Natural killer cell (primary cell): ENCODE results near the gene PDE4D. TPM values are rescaled to one million over a fixed set of nuclear protein-coding genes. Genes with fewer than 3 reads are reported as not detected.

Source experiments
- ATAC-seq, 3 donors: fragments of 150-1000 bp in 2 of 3; fragments of 200-7000 bp in 1 of 3; cut with Tn5 transposase; 1 replicate in 1 of 3; 2 replicates in 2 of 3; pipeline ENCODE4 v1.10.0; 2021; ENCODE audit warnings: mild to moderate bottlenecking in 2 of 3, moderate library complexity in 2 of 3
- DNase-seq, 2 donors: peaks; one replicate each; pipeline versions ENCODE4 v3.0.0 to v3.0.0-alpha.2; 2013 to 2021; ENCODE audit warnings: mixed read lengths in 1 of 2
- H3K27ac ChIP-seq: one replicate; pipeline ENCODE4 v1.5.1; 2013; ENCODE audit warnings: mild to moderate bottlenecking, low read length
- H3K27me3 ChIP-seq: one replicate; pipeline ENCODE4 v1.6.1; 2013; ENCODE audit warnings: low read length; ENCODE audit not compliant: control insufficient read depth, insufficient read depth
- H3K36me3 ChIP-seq: one replicate; pipeline ENCODE4 v1.6.1; 2013; ENCODE audit warnings: low read length; ENCODE audit not compliant: control insufficient read depth, insufficient read depth
- H3K4me1 ChIP-seq: one replicate; pipeline ENCODE4 v1.6.1; 2013; ENCODE audit warnings: low read length; ENCODE audit not compliant: control insufficient read depth, insufficient read depth
- H3K4me3 ChIP-seq: one replicate; pipeline ENCODE4 v1.5.1; 2013; ENCODE audit warnings: low read length
- H3K9me3 ChIP-seq: one replicate; pipeline ENCODE4 v1.6.1; 2013; ENCODE audit warnings: low read length; ENCODE audit not compliant: control insufficient read depth, insufficient read depth
- H3K27ac Mint-ChIP-seq, 2 donors: one replicate each; pipeline ENCODE4 v1.8.0; 2022; ENCODE audit warnings: mild to moderate bottlenecking in 2 of 2, mixed read lengths in 2 of 2, moderate library complexity in 1 of 2
- H3K27me3 Mint-ChIP-seq, 2 donors: one replicate each; pipeline ENCODE4 v1.8.0; 2022; ENCODE audit warnings: low read depth in 2 of 2, mixed read lengths in 2 of 2
- H3K36me3 Mint-ChIP-seq: one replicate; pipeline ENCODE4 v1.8.0; 2022; ENCODE audit warnings: mixed read lengths
- H3K4me1 Mint-ChIP-seq, 2 donors: one replicate each; pipeline ENCODE4 v1.8.0; 2022; ENCODE audit warnings: mixed read lengths in 2 of 2
- H3K4me3 Mint-ChIP-seq: one replicate; pipeline ENCODE4 v1.8.0; 2022; ENCODE audit warnings: mild to moderate bottlenecking, moderate library complexity, mixed read lengths
- H3K9me3 Mint-ChIP-seq, 2 donors: one replicate each; pipeline ENCODE4 v1.8.0; 2022; ENCODE audit warnings: mixed read lengths in 2 of 2
- WGBS: methylation state at CpG from one replicate; pipeline ENCODE4 v1.1.7; 2013; ENCODE audit warnings: missing lambda C conversion rate; ENCODE audit not compliant: insufficient coverage; 5-methylcytosine and 5-hydroxymethylcytosine counted together
- intact Hi-C: fragments of 100-400 bp; cut with micrococcal nuclease; formaldehyde crosslinking; loops from one replicate; pipeline ENCODE4 v1.14.2; 2022
- total RNA-seq, 4 donors: library from RNA; stranded (reverse); fragments of 120-200 nt in 1 of 4; gene quantifications; one replicate each; pipeline versions ENCODE4 v1.2.3 to v1.2.4, GENCODE V29; 2013 to 2022
- TF ChIP-seq, protein P1 (sequence below): fragments of 200-600 bp; IDR thresholded peaks from one replicate; pipeline ENCODE4 v1.8.0; 2022; ENCODE audit warnings: antibody characterized with exemption

PDE4D gene
- total RNA-seq, 3 donors from 2014 or later (not counting 1 experiment from before 2014, with no cell fraction given), result 109 to 170 (median 116) TPM

DNA sequence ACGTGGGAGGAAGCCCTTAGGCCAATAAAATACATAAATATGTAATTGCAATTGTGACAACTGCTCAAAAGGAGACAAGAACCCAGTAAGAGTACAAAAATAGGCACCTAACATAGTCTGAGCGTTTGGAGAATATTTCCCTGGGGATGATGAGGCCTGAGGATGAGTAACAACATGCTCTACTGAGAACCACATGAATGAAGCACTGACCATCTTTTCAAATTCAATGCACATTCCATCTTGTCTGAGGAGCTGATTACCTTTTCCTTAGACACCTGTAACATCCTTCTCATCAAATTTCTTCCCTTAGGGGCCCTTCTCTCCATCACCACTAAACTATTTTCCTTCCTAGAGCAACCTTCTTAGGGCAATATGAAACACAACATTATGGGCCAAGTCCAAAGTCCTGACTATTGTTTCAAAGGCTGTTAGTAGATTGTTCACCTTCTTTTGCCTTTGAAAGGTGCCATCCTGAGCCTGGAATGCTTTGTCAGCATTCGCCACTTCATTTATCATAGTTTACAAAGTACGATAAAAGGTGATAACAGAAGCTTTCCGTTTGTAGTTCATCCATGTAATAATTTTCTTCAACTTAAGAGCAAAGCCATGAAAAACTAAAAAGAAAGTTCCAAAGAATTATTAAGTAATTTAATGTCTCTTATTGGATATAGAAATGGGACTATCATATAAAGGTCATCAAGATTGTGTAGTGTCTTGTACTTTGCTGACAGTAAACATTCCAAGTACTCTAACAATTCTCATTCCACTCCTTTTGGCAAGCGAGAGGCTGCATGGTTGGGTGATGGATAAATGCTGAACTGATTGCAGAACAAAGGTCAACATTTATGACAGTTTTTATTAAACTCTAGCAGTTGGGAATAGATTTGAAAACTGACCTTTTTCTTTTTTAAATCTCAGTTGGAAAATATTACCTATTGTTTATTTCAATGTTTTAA is 471.3 kb downstream of the PDE4D start:
- H3K27me3 Mint-ChIP-seq, result peaks cover 20% of the 10 kb centered on the region in 2 donors
- WGBS, result 76% methylated on average over 4 of the region's 6 CpGs
- Histone ChIP-seq H3K4me3 (no peak overlapping the region), H3K9me3 (no peaks in the 10 kb centered on the region), H3K4me1 (no peaks in the 10 kb centered on the region), H3K27me3 (no peaks in the 10 kb centered on the region), H3K36me3 (no peaks in the 10 kb centered on the region), H3K27ac (no peak overlapping the region)
- TF ChIP-seq, protein P1, sequence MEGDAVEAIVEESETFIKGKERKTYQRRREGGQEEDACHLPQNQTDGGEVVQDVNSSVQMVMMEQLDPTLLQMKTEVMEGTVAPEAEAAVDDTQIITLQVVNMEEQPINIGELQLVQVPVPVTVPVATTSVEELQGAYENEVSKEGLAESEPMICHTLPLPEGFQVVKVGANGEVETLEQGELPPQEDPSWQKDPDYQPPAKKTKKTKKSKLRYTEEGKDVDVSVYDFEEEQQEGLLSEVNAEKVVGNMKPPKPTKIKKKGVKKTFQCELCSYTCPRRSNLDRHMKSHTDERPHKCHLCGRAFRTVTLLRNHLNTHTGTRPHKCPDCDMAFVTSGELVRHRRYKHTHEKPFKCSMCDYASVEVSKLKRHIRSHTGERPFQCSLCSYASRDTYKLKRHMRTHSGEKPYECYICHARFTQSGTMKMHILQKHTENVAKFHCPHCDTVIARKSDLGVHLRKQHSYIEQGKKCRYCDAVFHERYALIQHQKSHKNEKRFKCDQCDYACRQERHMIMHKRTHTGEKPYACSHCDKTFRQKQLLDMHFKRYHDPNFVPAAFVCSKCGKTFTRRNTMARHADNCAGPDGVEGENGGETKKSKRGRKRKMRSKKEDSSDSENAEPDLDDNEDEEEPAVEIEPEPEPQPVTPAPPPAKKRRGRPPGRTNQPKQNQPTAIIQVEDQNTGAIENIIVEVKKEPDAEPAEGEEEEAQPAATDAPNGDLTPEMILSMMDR, result no peak
- no peaks in the 10 kb centered on the region for H3K4me1 Mint-ChIP-seq
- no peak for DNase-seq
- no peaks in the 10 kb centered on the region for H3K36me3 Mint-ChIP-seq
- ATAC-seq, result no peak
- H3K9me3 Mint-ChIP-seq, result no peaks in the 10 kb centered on the region
- no peak overlapping the region for H3K27ac Mint-ChIP-seq
- no peak overlapping the region for H3K4me3 Mint-ChIP-seq
- intact Hi-C loops, result no loop called here

DNA sequence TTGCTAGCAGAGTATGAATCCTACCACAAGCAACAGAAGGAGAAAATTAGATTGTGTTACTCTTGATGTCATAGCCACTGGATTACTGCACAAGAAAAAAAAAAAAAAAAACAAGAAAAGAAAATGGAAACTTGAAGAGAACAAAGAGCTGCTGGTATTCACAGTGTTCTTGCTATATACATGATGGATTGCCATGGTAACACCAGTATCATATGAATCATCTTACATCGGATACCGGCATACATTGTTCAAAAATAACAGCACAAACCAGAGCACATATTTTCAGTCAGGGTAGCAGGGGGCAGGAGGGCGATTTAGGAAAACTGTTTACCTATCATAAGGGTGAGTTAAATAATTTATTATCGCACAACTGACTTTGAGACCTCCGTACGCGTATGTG is 472.9 kb downstream of the PDE4D start:
- Histone ChIP-seq H3K4me3 (no peak overlapping the region), H3K4me1 (no peaks in the 10 kb centered on the region), H3K9me3 (no peaks in the 10 kb centered on the region), H3K27ac (no peak overlapping the region), H3K27me3 (no peaks in the 10 kb centered on the region), H3K36me3 (no peaks in the 10 kb centered on the region)
- Mint-ChIP-seq H3K4me3 (no peak overlapping the region), H3K36me3 (no peaks in the 10 kb centered on the region), H3K27ac (no peak overlapping the region), H3K27me3 (peaks cover 20 to 28% of the 10 kb centered on the region in 2 donors), H3K4me1 (no peaks in the 10 kb centered on the region), H3K9me3 (no peaks in the 10 kb centered on the region)
- intact Hi-C loops, result no loop called here
- WGBS, result 91% methylated on average over 5 of the region's 7 CpGs
- DNase-seq (no peak), ATAC-seq (no peak)
- TF ChIP-seq, protein P1, result no peak

DNA sequence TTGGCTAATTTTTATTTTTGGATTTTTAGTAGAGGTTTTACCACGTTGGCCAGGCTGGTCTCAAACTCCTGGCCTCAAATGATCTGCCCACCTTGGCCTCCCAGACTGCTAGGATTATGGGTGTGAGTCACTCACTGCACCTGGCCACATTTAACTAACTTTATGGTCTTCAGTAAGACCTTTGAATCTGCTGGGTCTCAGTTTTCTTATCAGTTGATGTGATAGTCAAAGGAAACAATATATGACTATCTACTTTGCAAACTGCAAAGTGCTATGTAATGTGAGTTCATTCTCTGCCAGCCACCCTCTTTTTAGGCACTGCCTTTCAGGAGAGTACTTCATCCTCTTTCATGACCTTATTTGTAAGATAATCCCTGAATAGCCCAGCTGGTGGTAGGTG is 474.7 kb downstream of the PDE4D start:
- Mint-ChIP-seq H3K4me1 (no peaks in the 10 kb centered on the region), H3K9me3 (no peaks in the 10 kb centered on the region), H3K36me3 (no peaks in the 10 kb centered on the region), H3K27me3 (peaks cover 20 to 38% of the 10 kb centered on the region in 2 donors), H3K4me3 (no peak overlapping the region), H3K27ac (no peak overlapping the region)
- no peak for ATAC-seq
- Histone ChIP-seq H3K36me3 (no peaks in the 10 kb centered on the region), H3K4me1 (no peaks in the 10 kb centered on the region), H3K27ac (no peak overlapping the region), H3K9me3 (no peaks in the 10 kb centered on the region), H3K27me3 (no peaks in the 10 kb centered on the region), H3K4me3 (no peak overlapping the region)
- 54% methylated on average over 1 of the region's 1 CpG for WGBS
- DNase-seq, result no peak
- TF ChIP-seq, protein P1, result no peak
- intact Hi-C loops, result no loop called here
